ENCODE measurements around the gene TP53AIP1.

The TP53AIP1 gene

GRCh38 chr11:128941110-128941509 is 1.6 kb downstream of the TP53AIP1 start:
- Histone ChIP-seq H3K27ac (ENCODE audit: low read depth, low read length) (no peak overlapping the region), H3K27me3 (ENCODE audit: control insufficient read depth, insufficient read depth, low read length) (no peaks in the 10 kb centered on the region), H3K4me3 (ENCODE audit: low read length) (no peak overlapping the region), H3K36me3 (ENCODE audit: control insufficient read depth, insufficient read depth, low read length) (no peaks in the 10 kb centered on the region), H3K9ac (ENCODE audit: low read length) (no peak overlapping the region), H3K4me1 (ENCODE audit: control insufficient read depth, insufficient read depth, low read length) (no peaks in the 10 kb centered on the region)

GRCh38 chr11:128940603-128941002 is 2.1 kb downstream of the TP53AIP1 start:
- Histone ChIP-seq H3K9ac (ENCODE audit: low read length) (no peak overlapping the region), H3K4me1 (ENCODE audit: control insufficient read depth, insufficient read depth, low read length) (no peaks in the 10 kb centered on the region), H3K4me3 (ENCODE audit: low read length) (no peak overlapping the region), H3K27ac (ENCODE audit: low read depth, low read length) (no peak overlapping the region), H3K27me3 (ENCODE audit: control insufficient read depth, insufficient read depth, low read length) (no peaks in the 10 kb centered on the region), H3K36me3 (ENCODE audit: control insufficient read depth, insufficient read depth, low read length) (no peaks in the 10 kb centered on the region)

- no peak overlapping the region for H3K27ac ChIP-seq (ENCODE audit: low read depth, low read length)
- no peaks in the 10 kb centered on the region for H3K36me3 ChIP-seq (ENCODE audit: control insufficient read depth, insufficient read depth, low read length)
- H3K4me1 ChIP-seq (ENCODE audit: control insufficient read depth, insufficient read depth, low read length) = no peaks in the 10 kb centered on the region
- H3K4me3 ChIP-seq (ENCODE audit: low read length) = no peak overlapping the region
- no peak overlapping the region for H3K9ac ChIP-seq (ENCODE audit: low read length)
- H3K27me3 ChIP-seq (ENCODE audit: control insufficient read depth, insufficient read depth, low read length) = no peaks in the 10 kb centered on the region
Measured at GRCh38 chr11:128940156-128940555, 2.5 kb downstream of the TP53AIP1 start.

DNA sequence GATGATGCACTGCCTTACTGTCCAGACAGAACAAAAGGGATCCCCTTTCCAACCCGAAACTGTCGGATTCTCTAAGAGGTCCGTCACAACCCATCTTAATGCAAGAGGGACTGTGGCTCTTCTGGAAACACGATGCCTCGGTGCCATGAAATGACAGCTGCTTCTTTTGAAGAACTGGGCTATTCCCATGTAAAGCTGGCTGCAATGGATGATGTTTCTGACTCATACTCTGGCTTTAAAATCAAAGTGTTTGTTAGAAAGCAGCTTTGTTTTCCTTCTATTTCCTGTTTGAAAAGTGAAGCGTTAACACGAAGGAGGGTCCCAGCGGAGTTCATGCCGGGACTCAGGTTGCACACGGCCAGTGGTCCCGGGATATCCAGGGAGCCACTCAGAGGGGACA is 3.1 kb downstream of the TP53AIP1 start:
- H3K4me3 ChIP-seq (ENCODE audit: low read length) = no peak overlapping the region
- H3K27ac ChIP-seq (ENCODE audit: low read depth, low read length) = no peak overlapping the region
- H3K36me3 ChIP-seq (ENCODE audit: control insufficient read depth, insufficient read depth, low read length) = no peaks in the 10 kb centered on the region
- H3K27me3 ChIP-seq (ENCODE audit: control insufficient read depth, insufficient read depth, low read length) = no peaks in the 10 kb centered on the region
- H3K4me1 ChIP-seq (ENCODE audit: control insufficient read depth, insufficient read depth, low read length) = no peaks in the 10 kb centered on the region
- no peak overlapping the region for H3K9ac ChIP-seq (ENCODE audit: low read length)

- Histone ChIP-seq H3K4me3 (ENCODE audit: low read length) (no peak overlapping the region), H3K27ac (ENCODE audit: low read depth, low read length) (no peak overlapping the region), H3K9ac (ENCODE audit: low read length) (no peak overlapping the region), H3K36me3 (ENCODE audit: control insufficient read depth, insufficient read depth, low read length) (no peaks in the 10 kb centered on the region), H3K27me3 (ENCODE audit: control insufficient read depth, insufficient read depth, low read length) (no peaks in the 10 kb centered on the region), H3K4me1 (ENCODE audit: control insufficient read depth, insufficient read depth, low read length) (no peaks in the 10 kb centered on the region)
Measured at GRCh38 chr11:128938156-128938885, 4.3 kb downstream of the TP53AIP1 start.

GRCh38 chr11:128937480-128937879 is 5.2 kb downstream of the TP53AIP1 start:
- Histone ChIP-seq H3K4me3 (ENCODE audit: low read length) (no peak overlapping the region), H3K36me3 (ENCODE audit: control insufficient read depth, insufficient read depth, low read length) (no peaks in the 10 kb centered on the region), H3K27ac (ENCODE audit: low read depth, low read length) (no peak overlapping the region), H3K27me3 (ENCODE audit: control insufficient read depth, insufficient read depth, low read length) (no peaks in the 10 kb centered on the region), H3K4me1 (ENCODE audit: control insufficient read depth, insufficient read depth, low read length) (no peaks in the 10 kb centered on the region), H3K9ac (ENCODE audit: low read length) (no peak overlapping the region)

- Histone ChIP-seq H3K4me3 (ENCODE audit: low read length) (no peak overlapping the region), H3K9ac (ENCODE audit: low read length) (no peak overlapping the region), H3K4me1 (ENCODE audit: control insufficient read depth, insufficient read depth, low read length) (no peaks in the 10 kb centered on the region), H3K27me3 (ENCODE audit: control insufficient read depth, insufficient read depth, low read length) (no peaks in the 10 kb centered on the region), H3K36me3 (ENCODE audit: control insufficient read depth, insufficient read depth, low read length) (no peaks in the 10 kb centered on the region), H3K27ac (ENCODE audit: low read depth, low read length) (no peak overlapping the region)
Measured at GRCh38 chr11:128936606-128937251, 5.9 kb downstream of the TP53AIP1 start.

- Histone ChIP-seq H3K4me3 (ENCODE audit: low read length) (no peak overlapping the region), H3K36me3 (ENCODE audit: control insufficient read depth, insufficient read depth, low read length) (no peaks in the 10 kb centered on the region), H3K27ac (ENCODE audit: low read depth, low read length) (no peak overlapping the region), H3K4me1 (ENCODE audit: control insufficient read depth, insufficient read depth, low read length) (no peaks in the 10 kb centered on the region), H3K9ac (ENCODE audit: low read length) (no peak overlapping the region), H3K27me3 (ENCODE audit: control insufficient read depth, insufficient read depth, low read length) (no peaks in the 10 kb centered on the region)
Measured at GRCh38 chr11:128934926-128935325, 7.7 kb downstream of the TP53AIP1 start.

DNA sequence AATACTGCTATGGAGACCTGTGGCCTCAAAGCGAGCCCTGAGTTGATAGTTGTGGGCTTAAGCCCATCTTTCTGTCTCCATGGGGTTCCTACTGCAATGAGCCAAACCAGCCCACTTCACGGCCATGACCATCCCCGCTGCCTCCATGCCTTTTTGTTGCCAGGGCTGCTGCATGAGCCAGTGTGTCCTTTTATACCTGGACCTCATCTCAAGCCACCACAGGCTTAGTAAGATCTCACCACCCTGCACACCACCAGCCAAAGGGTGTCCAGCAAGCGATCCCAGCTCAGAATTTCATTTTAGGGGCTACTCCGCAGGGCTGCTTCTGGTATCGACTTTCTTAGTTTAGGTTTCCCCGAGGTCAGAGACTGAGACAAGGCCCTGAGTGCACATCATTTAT is 8.3 kb downstream of the TP53AIP1 start:
- Histone ChIP-seq H3K27ac (ENCODE audit: low read depth, low read length) (no peak overlapping the region), H3K4me3 (ENCODE audit: low read length) (no peak overlapping the region), H3K4me1 (ENCODE audit: control insufficient read depth, insufficient read depth, low read length) (no peaks in the 10 kb centered on the region), H3K27me3 (ENCODE audit: control insufficient read depth, insufficient read depth, low read length) (no peaks in the 10 kb centered on the region), H3K9ac (ENCODE audit: low read length) (no peak overlapping the region), H3K36me3 (ENCODE audit: control insufficient read depth, insufficient read depth, low read length) (no peaks in the 10 kb centered on the region)

DNA sequence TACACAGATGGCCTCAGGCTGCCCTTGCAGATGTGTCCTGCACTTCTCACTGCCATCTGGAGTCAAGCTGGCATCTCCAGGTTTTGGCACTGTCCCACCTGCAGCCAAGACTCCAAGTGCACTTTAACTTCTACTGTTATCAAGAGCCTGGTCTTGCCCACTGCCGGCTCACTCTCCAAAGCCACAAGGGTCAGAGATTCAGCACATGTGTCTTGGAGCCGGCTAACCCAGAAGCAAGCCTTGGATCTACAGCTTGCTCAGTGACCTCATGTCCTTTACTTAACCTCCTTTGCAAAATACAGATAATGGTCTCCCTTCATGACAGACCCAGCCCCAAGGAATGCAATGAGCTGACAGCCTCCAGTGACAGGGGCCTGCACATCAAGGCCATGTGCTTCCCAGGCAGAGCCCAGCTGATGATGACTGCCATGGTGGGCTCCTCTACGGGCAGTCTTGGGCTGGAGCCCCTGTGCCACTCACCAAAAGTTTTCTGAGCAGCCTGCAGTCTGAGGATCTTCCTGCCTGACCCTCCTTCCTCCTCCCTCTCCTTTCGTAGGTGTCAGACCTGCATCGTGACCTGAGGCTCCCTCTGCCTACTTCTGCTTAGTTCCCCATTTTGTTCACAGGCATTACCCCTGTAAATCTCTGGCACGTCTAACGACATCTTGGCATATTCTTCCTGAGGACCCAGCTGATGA is 9.0 kb downstream of the TP53AIP1 start:
- Histone ChIP-seq H3K36me3 (ENCODE audit: control insufficient read depth, insufficient read depth, low read length) (no peaks in the 10 kb centered on the region), H3K27me3 (ENCODE audit: control insufficient read depth, insufficient read depth, low read length) (no peaks in the 10 kb centered on the region), H3K9ac (ENCODE audit: low read length) (no peak overlapping the region), H3K27ac (ENCODE audit: low read depth, low read length) (no peak overlapping the region), H3K4me3 (ENCODE audit: low read length) (no peak overlapping the region), H3K4me1 (ENCODE audit: control insufficient read depth, insufficient read depth, low read length) (no peaks in the 10 kb centered on the region)

DNA sequence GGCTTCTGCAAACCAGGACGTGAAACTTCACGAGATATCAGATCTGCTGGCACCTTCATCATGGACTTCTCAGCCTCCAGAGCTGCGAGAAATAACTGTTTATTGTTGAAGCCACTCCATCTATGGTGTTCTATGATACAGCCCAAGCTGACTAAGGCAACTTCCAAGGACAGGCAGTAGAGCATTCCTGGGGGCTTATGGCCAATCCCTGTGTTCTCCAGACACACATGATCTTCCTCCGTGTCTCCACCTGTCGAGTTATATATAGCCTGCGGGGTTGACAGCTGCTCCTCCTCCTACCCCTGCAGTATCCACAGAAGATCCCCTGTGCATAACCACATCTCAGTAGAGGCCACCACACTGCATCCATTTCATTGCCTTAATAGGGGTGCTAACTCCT is 11.0 kb downstream of the TP53AIP1 start:
- Histone ChIP-seq H3K9ac (ENCODE audit: low read length) (no peak overlapping the region), H3K36me3 (ENCODE audit: control insufficient read depth, insufficient read depth, low read length) (no peaks in the 10 kb centered on the region), H3K27ac (ENCODE audit: low read depth, low read length) (no peak overlapping the region), H3K4me1 (ENCODE audit: control insufficient read depth, insufficient read depth, low read length) (no peaks in the 10 kb centered on the region), H3K27me3 (ENCODE audit: control insufficient read depth, insufficient read depth, low read length) (no peaks in the 10 kb centered on the region), H3K4me3 (ENCODE audit: low read length) (no peak overlapping the region)

GRCh38 chr11:128931066-128931465 is 11.6 kb downstream of the TP53AIP1 start:
- Histone ChIP-seq H3K4me3 (ENCODE audit: low read length) (no peak overlapping the region), H3K27ac (ENCODE audit: low read depth, low read length) (no peak overlapping the region)

More at GRCh38 chr11:128931066-128931465, 11.6 kb downstream of the TP53AIP1 start:
- no peak overlapping the region for H3K9ac ChIP-seq (ENCODE audit: low read length)
- no peaks in the 10 kb centered on the region for H3K27me3 ChIP-seq (ENCODE audit: control insufficient read depth, insufficient read depth, low read length)
- H3K4me1 ChIP-seq (ENCODE audit: control insufficient read depth, insufficient read depth, low read length) = no peaks in the 10 kb centered on the region
- no peaks in the 10 kb centered on the region for H3K36me3 ChIP-seq (ENCODE audit: control insufficient read depth, insufficient read depth, low read length)
